PC-3 (cell line): Measurements from ENCODE around the gene OR5T1. TPM values are rescaled to one million over a fixed set of nuclear protein-coding genes. Genes with fewer than 3 reads are reported as not detected.

ENCODE experiments used
- ATAC-seq: fragments of 200-7000 bp; cut with Tn5 transposase; 2 replicates; pipeline ENCODE4 v1.9.1; 2020; ENCODE audit warnings: mild to moderate bottlenecking, moderate library complexity
- BruUV-seq: library from RNA; stranded (reverse); fragments of 400-500 nt; replicated peaks from 2 replicates; lab custom pipeline; 2021; lab: Mats Ljungman, UMichigan
- CTCF ChIA-PET: fragments of 300-600 bp; sonication (Branson Sonifier 250); formaldehyde crosslinking; loops from one replicate; lab custom pipeline; 2022; ENCODE audit warnings: antibody characterized with exemption; lab: Charles Lee
- POLR2A ChIA-PET: fragments of 300-600 bp; sonication (Branson Sonifier 250); formaldehyde crosslinking; loops from one replicate; lab custom pipeline; 2022; ENCODE audit warnings: antibody characterized with exemption; ENCODE audit not compliant: unreplicated experiment; lab: Charles Lee
- DNase-seq: peaks from one replicate; pipeline ENCODE4 v3.0.0-alpha.2; 2015
- H2AFZ ChIP-seq: fragments of 300-600 bp; sonication (generic); 2 replicates; pipeline ENCODE4 v1.6.0; 2016; ENCODE audit warnings: antibody characterized with exemption, low read length
- H3F3A ChIP-seq: fragments of 300-600 bp; sonication (generic); one replicate; pipeline ENCODE4 v1.6.0; 2017; ENCODE audit warnings: antibody characterized with exemption, low read length, control low read depth, mild to moderate bottlenecking; ENCODE audit not compliant: unreplicated experiment
- H3K27ac ChIP-seq: fragments of 300-600 bp; sonication (generic); 2 replicates; pipeline ENCODE4 v1.5.1; 2016; ENCODE audit warnings: mild to moderate bottlenecking, low read length
- H3K27me3 ChIP-seq: fragments of 300-600 bp; sonication (generic); 2 replicates; pipeline ENCODE4 v1.6.1; 2016; ENCODE audit warnings: low read length, mixed read lengths
- H3K36me3 ChIP-seq: fragments of 300-600 bp; sonication (generic); 2 replicates; pipeline ENCODE4 v1.6.1; 2016; ENCODE audit warnings: low read depth, mixed run types, low read length, mixed read lengths
- H3K4me1 ChIP-seq: fragments of 300-600 bp; sonication (generic); 2 replicates; pipeline ENCODE4 v1.5.1; 2016; ENCODE audit warnings: low read length; ENCODE audit not compliant: insufficient read depth
- H3K4me2 ChIP-seq: fragments of 300-600 bp; sonication (generic); 2 replicates; pipeline ENCODE4 v1.6.0; 2016; ENCODE audit warnings: low read length
- H3K4me3 ChIP-seq: fragments of 300-600 bp; sonication (generic); 2 replicates; pipeline ENCODE4 v1.5.1; 2016; ENCODE audit warnings: mild to moderate bottlenecking, low read length, mixed read lengths
- H3K79me2 ChIP-seq: fragments of 300-600 bp; sonication (generic); 2 replicates; pipeline ENCODE4 v1.6.1; 2017; ENCODE audit warnings: low read length, mixed read lengths
- H3K9ac ChIP-seq: fragments of 300-600 bp; sonication (generic); 2 replicates; pipeline ENCODE4 v1.6.0; 2016; ENCODE audit warnings: mild to moderate bottlenecking, low read length
- H3K9me2 ChIP-seq: fragments of 300-600 bp; sonication (generic); replicated peaks from 2 replicates; pipeline ENCODE4 v1.6.1; 2016; ENCODE audit warnings: mixed run types, low read length, mixed read lengths
- H3K9me3 ChIP-seq: fragments of 300-600 bp; sonication (generic); 2 replicates; pipeline ENCODE4 v1.6.1; 2016; ENCODE audit warnings: low read length, mixed read lengths
- H4K20me1 ChIP-seq: fragments of 300-600 bp; sonication (generic); 2 replicates; pipeline ENCODE4 v1.6.1; 2016; ENCODE audit warnings: low read length, mixed read lengths
- EZH2 ChIP-seq: fragments of 300-600 bp; sonication (generic); IDR thresholded peaks from one replicate; pipeline ENCODE4 v1.6.1; 2017; ENCODE audit warnings: antibody characterized with exemption, mild to moderate bottlenecking, low read length; ENCODE audit not compliant: unreplicated experiment
- EZH2phosphoT487 ChIP-seq: fragments of 300-600 bp; sonication (generic); IDR thresholded peaks from 2 replicates; pipeline ENCODE4 v1.6.1; 2018; ENCODE audit warnings: mild to moderate bottlenecking, antibody characterized with exemption, low read length, borderline replicate concordance
- intact Hi-C: fragments of 100-400 bp; cut with micrococcal nuclease; formaldehyde crosslinking; loops from 2 replicates; pipeline ENCODE4 v1.9.0; 2023
- total RNA-seq: library from RNA; depleted of rRNA; stranded (reverse); fragments of >200 nt; gene quantifications from 2 replicates; pipeline ENCODE4 v1.2.3, GENCODE V29; 2014; rRNA removed
- TF ChIP-seq, protein P1 (sequence below): fragments of 300-600 bp; sonication (generic); conservative IDR thresholded peaks from 2 replicates; pipeline ENCODE4 v1.5.1; 2017; ENCODE audit warnings: antibody characterized with exemption, low read depth, mild to moderate bottlenecking, low read length

The OR5T1 gene
- total RNA-seq, 1 experiment from 2014 or later = not detected

DNA sequence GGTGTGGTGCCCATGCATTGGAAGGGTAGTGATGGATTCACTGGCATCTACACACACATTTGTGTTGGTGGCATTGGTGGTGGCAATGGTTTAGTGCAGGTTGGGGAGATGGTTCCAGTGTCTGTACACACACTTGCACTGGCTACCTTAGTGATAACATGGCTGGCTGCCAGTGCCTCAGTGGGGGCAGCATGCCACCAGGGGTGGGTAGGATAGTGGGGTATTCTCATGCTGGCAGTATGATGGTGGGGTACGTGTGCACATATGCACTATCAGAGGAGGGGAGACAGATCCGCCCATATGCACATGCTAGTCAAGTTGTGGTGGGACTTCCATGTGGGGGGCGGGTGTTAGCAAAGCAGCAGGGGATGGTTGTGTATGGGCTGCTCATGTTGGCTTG is 33.9 kb downstream of the OR5T1 start:
- no peak for TF ChIP-seq EZH2phosphoT487
- TF ChIP-seq, protein P1, sequence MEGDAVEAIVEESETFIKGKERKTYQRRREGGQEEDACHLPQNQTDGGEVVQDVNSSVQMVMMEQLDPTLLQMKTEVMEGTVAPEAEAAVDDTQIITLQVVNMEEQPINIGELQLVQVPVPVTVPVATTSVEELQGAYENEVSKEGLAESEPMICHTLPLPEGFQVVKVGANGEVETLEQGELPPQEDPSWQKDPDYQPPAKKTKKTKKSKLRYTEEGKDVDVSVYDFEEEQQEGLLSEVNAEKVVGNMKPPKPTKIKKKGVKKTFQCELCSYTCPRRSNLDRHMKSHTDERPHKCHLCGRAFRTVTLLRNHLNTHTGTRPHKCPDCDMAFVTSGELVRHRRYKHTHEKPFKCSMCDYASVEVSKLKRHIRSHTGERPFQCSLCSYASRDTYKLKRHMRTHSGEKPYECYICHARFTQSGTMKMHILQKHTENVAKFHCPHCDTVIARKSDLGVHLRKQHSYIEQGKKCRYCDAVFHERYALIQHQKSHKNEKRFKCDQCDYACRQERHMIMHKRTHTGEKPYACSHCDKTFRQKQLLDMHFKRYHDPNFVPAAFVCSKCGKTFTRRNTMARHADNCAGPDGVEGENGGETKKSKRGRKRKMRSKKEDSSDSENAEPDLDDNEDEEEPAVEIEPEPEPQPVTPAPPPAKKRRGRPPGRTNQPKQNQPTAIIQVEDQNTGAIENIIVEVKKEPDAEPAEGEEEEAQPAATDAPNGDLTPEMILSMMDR = no peak
- Histone ChIP-seq H3K9me2 (no peaks in the 10 kb centered on the region), H2AFZ (no peak overlapping the region), H3K9me3 (peaks cover 46% of the 10 kb centered on the region), H3K9ac (no peak overlapping the region), H3K27me3 (no peaks in the 10 kb centered on the region), H3K4me2 (no peak overlapping the region), H3K4me3 (no peak overlapping the region), H3F3A (no peaks in the 10 kb centered on the region), H3K36me3 (no peaks in the 10 kb centered on the region), H3K79me2 (no peaks in the 10 kb centered on the region), H3K4me1 (no peaks in the 10 kb centered on the region), H4K20me1 (no peaks in the 10 kb centered on the region), H3K27ac (no peak overlapping the region)
- CTCF ChIA-PET = no interaction called here
- DNase-seq (no peak), ATAC-seq (no peak)
- POLR2A ChIA-PET = no interaction called here
- no TSS peak for BruUV-seq
- intact Hi-C loops = no loop called here

DNA sequence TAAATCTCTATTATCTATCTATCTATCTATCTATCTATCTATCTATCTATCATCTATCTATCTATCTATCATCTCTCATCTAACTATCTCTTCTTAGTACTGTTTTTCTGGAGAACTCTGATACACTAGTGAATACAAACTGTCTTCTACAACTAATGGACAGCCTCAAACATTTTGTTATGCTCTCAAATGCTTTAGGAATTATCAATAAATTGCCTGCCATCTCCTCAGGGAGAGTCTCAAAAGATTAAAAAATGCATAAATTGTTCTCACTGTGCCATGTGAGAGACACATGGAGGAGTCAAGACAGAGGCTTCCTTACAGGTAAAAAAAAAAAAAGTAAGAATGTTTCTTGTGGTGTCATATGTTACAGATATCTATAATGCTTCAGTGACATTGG is 40.9 kb downstream of the OR5T1 start, which contains the start of gene OR8K3:
Gene OR8K3 (plus strand): TSS at position 301 of the 400 bp plus-strand sequence. CDS start 3,163 bp downstream, outside the sequence.
- Histone ChIP-seq H3K9me2 (no peaks in the 10 kb centered on the region), H4K20me1 (no peaks in the 10 kb centered on the region), H3K27ac (no peak within 1 kb of the TSS), H3K4me1 (no peaks in the 10 kb centered on the region), H3F3A (no peaks in the 10 kb centered on the region), H3K27me3 (peaks cover 4% of the 10 kb centered on the region; the same call in 1 of the 2 replicates), H3K36me3 (no peaks in the 10 kb centered on the region), H3K9ac (no peak within 1 kb of the TSS), H3K4me2 (no peak within 1 kb of the TSS), H3K4me3 (no peak within 1 kb of the TSS), H2AFZ (no peak within 1 kb of the TSS), H3K9me3 (peaks cover 16% of the 10 kb centered on the region; the same call in 1 of the 2 replicates), H3K79me2 (no peaks in the 10 kb centered on the region)
- CTCF ChIA-PET = no interaction called here
- POLR2A ChIA-PET = no interaction called here
- intact Hi-C loops = no loop called here
- ATAC-seq (no peak), DNase-seq (no peak)
- BruUV-seq = no TSS peak
- no peak for TF ChIP-seq EZH2phosphoT487
- TF ChIP-seq, protein P1 = no peak
- no peak for TF ChIP-seq EZH2

Other genes with a start within 250 kb of the OR5T1 start
- gene OR5AS1, start 246.5 kb upstream of the OR5T1 start, total RNA-seq = not detected in 2 replicates
- gene OR8I2, start 180.8 kb upstream of the OR5T1 start, total RNA-seq = not detected in 2 replicates
- gene OR8H2, start 170.5 kb upstream of the OR5T1 start, total RNA-seq = not detected in 2 replicates
- not detected in 2 replicates for gene OR8H3, start 151.8 kb upstream of the OR5T1 start, total RNA-seq
- not detected in 2 replicates for gene OR8J3, start 134.0 kb upstream of the OR5T1 start, total RNA-seq
- gene OR8K5, start 113.8 kb upstream of the OR5T1 start, total RNA-seq = not detected in 2 replicates
- gene OR5J2, start 97.5 kb upstream of the OR5T1 start, total RNA-seq = not detected in 2 replicates
- gene OR5T2, start 39.9 kb upstream of the OR5T1 start, total RNA-seq = not detected in 2 replicates
- not detected in 2 replicates for gene OR5T3, start 21.9 kb upstream of the OR5T1 start, total RNA-seq
- gene OR8H1, start 18.1 kb downstream of the OR5T1 start, total RNA-seq = not detected in 2 replicates
- not detected in 2 replicates for gene OR8K3, start 41.0 kb downstream of the OR5T1 start, total RNA-seq
- gene OR8K1, start 71.9 kb downstream of the OR5T1 start, total RNA-seq = not detected in 2 replicates
- gene OR8J1, start 80.1 kb downstream of the OR5T1 start, total RNA-seq = not detected in 2 replicates
- gene OR8U1, start 101.5 kb downstream of the OR5T1 start, total RNA-seq = not detected in 2 replicates
- not detected in 2 replicates for gene OR5AL1, start 138.5 kb downstream of the OR5T1 start, total RNA-seq
- not detected in 2 replicates for gene OR5M3, start 199.2 kb downstream of the OR5T1 start, total RNA-seq
- gene OR5M8, start 217.2 kb downstream of the OR5T1 start, total RNA-seq = not detected in 2 replicates